Liver (tissue), 9 donors: ENCODE measurements around the gene TSHR. TPM values are rescaled to one million over a fixed set of nuclear protein-coding genes. Genes with fewer than 3 reads are reported as not detected.

Source experiments
- DNase-seq: peaks from one replicate; pipeline ENCODE4 v3.0.0-alpha.2; 2017; ENCODE audit warnings: low spot score
- H3K27ac ChIP-seq, 2 donors: one replicate each; pipeline ENCODE4 v1.7.0; 2013; ENCODE audit warnings: inconsistent platforms in 2 of 2, low read length in 2 of 2, control low read depth in 1 of 2, low read depth in 1 of 2, mild to moderate bottlenecking in 1 of 2
- H3K27me3 ChIP-seq, 4 donors: one replicate each; pipeline versions ENCODE4 v1.6.1 to v1.7.0; 2013; ENCODE audit warnings: low read length in 3 of 4, inconsistent platforms in 1 of 4, mild to moderate bottlenecking in 1 of 4, moderate library complexity in 1 of 4; ENCODE audit not compliant: control insufficient read depth in 4 of 4, insufficient read depth in 4 of 4
- H3K36me3 ChIP-seq, 4 donors: one replicate each; pipeline versions ENCODE4 v1.6.1 to v1.7.0; 2013; ENCODE audit warnings: low read length in 3 of 4, mild to moderate bottlenecking in 3 of 4, low read depth in 1 of 4, moderate library complexity in 1 of 4; ENCODE audit not compliant: control insufficient read depth in 4 of 4, insufficient read depth in 3 of 4
- H3K4me1 ChIP-seq, 4 donors: one replicate each; pipeline versions ENCODE4 v1.6.1 to v1.7.0; 2013; ENCODE audit warnings: low read length in 3 of 4, mild to moderate bottlenecking in 3 of 4, moderate library complexity in 1 of 4; ENCODE audit not compliant: control insufficient read depth in 4 of 4, insufficient read depth in 4 of 4
- H3K4me3 ChIP-seq, 3 donors: one replicate each; pipeline versions ENCODE4 v1.6.1 to v1.7.0; 2013; ENCODE audit warnings: low read length in 3 of 3, control low read depth in 1 of 3, low read depth in 1 of 3, mild to moderate bottlenecking in 1 of 3
- H3K9ac ChIP-seq, 2 donors: one replicate each; pipeline ENCODE4 v1.7.0; 2013; ENCODE audit warnings: low read length in 2 of 2, mild to moderate bottlenecking in 2 of 2, moderate library complexity in 2 of 2, control low read depth in 1 of 2, low read depth in 1 of 2
- H3K9me3 ChIP-seq, 4 donors: one replicate each; pipeline versions ENCODE4 v1.6.1 to v1.7.0; 2013; ENCODE audit warnings: low read length in 3 of 4; ENCODE audit not compliant: control insufficient read depth in 4 of 4
- FOXA1 ChIP-seq: IDR thresholded peaks from 2 replicates; pipeline ENCODE4 v1.6.1; 2016; ENCODE audit warnings: antibody characterized with exemption
- FOXA2 ChIP-seq: IDR thresholded peaks from 2 replicates; pipeline ENCODE4 v1.6.1; 2016; ENCODE audit warnings: antibody characterized with exemption
- GABPA ChIP-seq, 2 donors: IDR thresholded peaks in 1 of 2; conservative IDR thresholded peaks in 1 of 2; 2 replicates each; pipeline ENCODE4 v1.6.1; 2016; ENCODE audit warnings: antibody characterized with exemption in 2 of 2, mild to moderate bottlenecking in 1 of 2, moderate library complexity in 1 of 2
- HNF4A ChIP-seq, 2 donors: conservative IDR thresholded peaks; 2 replicates each; pipeline ENCODE4 v1.6.1; 2016; ENCODE audit warnings: antibody characterized with exemption in 2 of 2, mild to moderate bottlenecking in 2 of 2
- HNF4G ChIP-seq: IDR thresholded peaks from 2 replicates; pipeline ENCODE4 v1.6.1; 2016; ENCODE audit warnings: antibody characterized with exemption
- JUND ChIP-seq, 2 donors: IDR thresholded peaks; 2 replicates each; pipeline ENCODE4 v1.6.1; 2016; ENCODE audit warnings: antibody characterized with exemption in 2 of 2
- NR2F2 ChIP-seq: IDR thresholded peaks from 2 replicates; pipeline ENCODE4 v1.6.1; 2016; ENCODE audit warnings: antibody characterized with exemption
- RAD21 ChIP-seq, 2 donors: IDR thresholded peaks; 2 replicates each; pipeline ENCODE4 v1.6.1; 2016; ENCODE audit warnings: antibody characterized with exemption in 2 of 2, mild to moderate bottlenecking in 2 of 2
- RXRA ChIP-seq, 2 donors: IDR thresholded peaks; 2 replicates each; pipeline ENCODE4 v1.6.1; 2017 to 2018; ENCODE audit warnings: antibody characterized with exemption in 2 of 2, mild to moderate bottlenecking in 1 of 2
- TAF1 ChIP-seq: conservative IDR thresholded peaks from 2 replicates; pipeline ENCODE4 v1.6.1; 2016; ENCODE audit warnings: antibody characterized with exemption, mild to moderate bottlenecking
- YY1 ChIP-seq: IDR thresholded peaks from 2 replicates; pipeline ENCODE4 v1.6.1; 2016; ENCODE audit warnings: antibody characterized with exemption, mild to moderate bottlenecking
- ZBTB33 ChIP-seq: IDR thresholded peaks from 2 replicates; pipeline ENCODE4 v1.6.1; 2016; ENCODE audit warnings: antibody characterized with exemption
- WGBS: extraction: QIAGEN DNeasy Blood & Tissue Kit; methylation state at CpG from one replicate; pipeline ENCODE4 v1.1.7; 2013; 5-methylcytosine and 5-hydroxymethylcytosine counted together
- polyA plus RNA-seq, 2 donors: library from polyadenylated mRNA; stranded (reverse) in 1 of 2; unstranded in 1 of 2; fragments of 200-250 nt in 1 of 2; fragments of >200 nt in 1 of 2; fragmentation: Nextera tagmentation in 1 of 2; extraction: Ambion mirVana in 1 of 2; gene quantifications; one replicate each; pipeline versions ENCODE4 v1.2.1 to v1.2.3, GENCODE V29; 2013 to 2015
- total RNA-seq, 2 donors: library from RNA; depleted of rRNA; stranded (reverse); fragments of >200 nt; gene quantifications; one replicate each; pipeline ENCODE4 v1.2.3, GENCODE V29; 2014
- TF ChIP-seq, protein P1 (sequence below): IDR thresholded peaks from 2 replicates; pipeline ENCODE4 v1.6.1; 2016; ENCODE audit warnings: antibody characterized with exemption, mild to moderate bottlenecking
- TF ChIP-seq, protein P2 (sequence below): fragments of 150-350 bp; IDR thresholded peaks from 2 replicates; pipeline ENCODE4 v1.5.1; 2017; ENCODE audit warnings: improper control_type of control experiment, low read depth, low read length; ENCODE audit not compliant: missing input control
- TF ChIP-seq, protein P3 (sequence below): IDR thresholded peaks from 2 replicates; pipeline ENCODE4 v1.6.1; 2016; ENCODE audit warnings: antibody characterized with exemption
- TF ChIP-seq, protein P4 (sequence below): IDR thresholded peaks from 2 replicates; pipeline ENCODE4 v1.6.1; 2016; ENCODE audit warnings: antibody characterized with exemption
- donor health status: healthy.
- donor health status: healthy.
- donor health status: healthy.
- donor health status: healthy.
- donor health status: healthy.

TSHR gene
- total and polyA plus RNA-seq, 4 donors: 0.08 to 3.2 TPM; not detected in 2

DNA sequence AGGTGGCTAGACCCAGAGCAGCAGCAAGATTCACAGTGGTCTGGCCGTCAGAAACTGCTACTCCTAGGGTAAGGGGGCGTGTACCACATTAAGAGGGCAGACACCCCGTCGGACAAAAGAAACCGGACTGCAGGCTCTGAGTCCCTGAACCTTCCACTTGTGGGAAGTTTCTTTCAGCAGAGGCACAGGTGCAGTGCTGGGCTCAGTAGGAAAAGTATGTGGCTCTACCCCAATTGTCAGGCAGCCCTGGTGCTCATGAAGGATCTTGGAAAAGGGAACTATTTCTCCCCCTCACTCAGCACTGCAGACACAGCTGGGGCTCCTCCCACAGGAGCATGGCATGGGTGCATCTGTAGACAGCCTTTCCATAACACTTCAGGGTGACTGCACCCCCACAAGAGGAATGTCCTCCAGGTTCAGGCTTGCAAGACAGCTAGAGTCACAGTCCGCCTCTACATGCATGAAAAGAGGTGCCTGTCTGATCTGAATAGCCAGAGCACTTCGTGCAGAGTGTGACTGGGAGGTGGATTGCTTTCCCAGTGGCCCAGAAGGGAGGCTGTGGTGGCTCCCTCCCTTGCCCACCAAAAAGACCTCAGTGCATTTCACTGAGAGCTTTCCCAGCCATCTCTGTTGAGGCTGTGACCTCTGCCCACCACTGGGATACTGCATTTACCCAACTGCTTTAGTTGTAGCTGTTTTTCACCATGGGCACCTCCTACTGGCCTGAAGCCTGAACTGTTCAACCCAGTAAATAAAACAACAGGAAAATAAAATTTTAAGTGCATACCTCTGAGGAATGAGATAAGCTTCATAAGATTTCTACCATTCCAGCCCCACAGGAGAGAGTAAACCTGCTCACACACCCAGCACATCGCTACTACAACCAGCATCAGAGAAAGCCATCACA lies 28.1 kb upstream of the TSHR start:
- Histone ChIP-seq H3K9ac (no peak overlapping the region), H3K27ac (no peak overlapping the region), H3K9me3 (no peaks in the 10 kb centered on the region), H3K27me3 (no peaks in the 10 kb centered on the region), H3K4me3 (no peak overlapping the region), H3K36me3 (no peaks in the 10 kb centered on the region), H3K4me1 (no peaks in the 10 kb centered on the region)
- no peak for DNase-seq
- TF ChIP-seq, protein P1, sequence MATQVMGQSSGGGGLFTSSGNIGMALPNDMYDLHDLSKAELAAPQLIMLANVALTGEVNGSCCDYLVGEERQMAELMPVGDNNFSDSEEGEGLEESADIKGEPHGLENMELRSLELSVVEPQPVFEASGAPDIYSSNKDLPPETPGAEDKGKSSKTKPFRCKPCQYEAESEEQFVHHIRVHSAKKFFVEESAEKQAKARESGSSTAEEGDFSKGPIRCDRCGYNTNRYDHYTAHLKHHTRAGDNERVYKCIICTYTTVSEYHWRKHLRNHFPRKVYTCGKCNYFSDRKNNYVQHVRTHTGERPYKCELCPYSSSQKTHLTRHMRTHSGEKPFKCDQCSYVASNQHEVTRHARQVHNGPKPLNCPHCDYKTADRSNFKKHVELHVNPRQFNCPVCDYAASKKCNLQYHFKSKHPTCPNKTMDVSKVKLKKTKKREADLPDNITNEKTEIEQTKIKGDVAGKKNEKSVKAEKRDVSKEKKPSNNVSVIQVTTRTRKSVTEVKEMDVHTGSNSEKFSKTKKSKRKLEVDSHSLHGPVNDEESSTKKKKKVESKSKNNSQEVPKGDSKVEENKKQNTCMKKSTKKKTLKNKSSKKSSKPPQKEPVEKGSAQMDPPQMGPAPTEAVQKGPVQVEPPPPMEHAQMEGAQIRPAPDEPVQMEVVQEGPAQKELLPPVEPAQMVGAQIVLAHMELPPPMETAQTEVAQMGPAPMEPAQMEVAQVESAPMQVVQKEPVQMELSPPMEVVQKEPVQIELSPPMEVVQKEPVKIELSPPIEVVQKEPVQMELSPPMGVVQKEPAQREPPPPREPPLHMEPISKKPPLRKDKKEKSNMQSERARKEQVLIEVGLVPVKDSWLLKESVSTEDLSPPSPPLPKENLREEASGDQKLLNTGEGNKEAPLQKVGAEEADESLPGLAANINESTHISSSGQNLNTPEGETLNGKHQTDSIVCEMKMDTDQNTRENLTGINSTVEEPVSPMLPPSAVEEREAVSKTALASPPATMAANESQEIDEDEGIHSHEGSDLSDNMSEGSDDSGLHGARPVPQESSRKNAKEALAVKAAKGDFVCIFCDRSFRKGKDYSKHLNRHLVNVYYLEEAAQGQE: no peak
- TF ChIP-seq RXRA (IDR thresholded peaks at IDR 0.05) (no peak), TAF1 (no peak), FOXA2 (no peak), FOXA1 (no peak), JUND (IDR thresholded peaks at IDR 0.05) (no peak), RAD21 (IDR thresholded peaks at IDR 0.05) (no peak), YY1 (no peak), GABPA (IDR thresholded peaks at IDR 0.05 in 1 of 2, conservative IDR thresholded peaks at IDR 0.05 in 1 of 2) (no peak), ZBTB33 (no peak), HNF4G (no peak), HNF4A (conservative IDR thresholded peaks at IDR 0.05) (no peak), NR2F2 (no peak)
- TF ChIP-seq, protein P2, sequence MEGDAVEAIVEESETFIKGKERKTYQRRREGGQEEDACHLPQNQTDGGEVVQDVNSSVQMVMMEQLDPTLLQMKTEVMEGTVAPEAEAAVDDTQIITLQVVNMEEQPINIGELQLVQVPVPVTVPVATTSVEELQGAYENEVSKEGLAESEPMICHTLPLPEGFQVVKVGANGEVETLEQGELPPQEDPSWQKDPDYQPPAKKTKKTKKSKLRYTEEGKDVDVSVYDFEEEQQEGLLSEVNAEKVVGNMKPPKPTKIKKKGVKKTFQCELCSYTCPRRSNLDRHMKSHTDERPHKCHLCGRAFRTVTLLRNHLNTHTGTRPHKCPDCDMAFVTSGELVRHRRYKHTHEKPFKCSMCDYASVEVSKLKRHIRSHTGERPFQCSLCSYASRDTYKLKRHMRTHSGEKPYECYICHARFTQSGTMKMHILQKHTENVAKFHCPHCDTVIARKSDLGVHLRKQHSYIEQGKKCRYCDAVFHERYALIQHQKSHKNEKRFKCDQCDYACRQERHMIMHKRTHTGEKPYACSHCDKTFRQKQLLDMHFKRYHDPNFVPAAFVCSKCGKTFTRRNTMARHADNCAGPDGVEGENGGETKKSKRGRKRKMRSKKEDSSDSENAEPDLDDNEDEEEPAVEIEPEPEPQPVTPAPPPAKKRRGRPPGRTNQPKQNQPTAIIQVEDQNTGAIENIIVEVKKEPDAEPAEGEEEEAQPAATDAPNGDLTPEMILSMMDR: no peak
- TF ChIP-seq, protein P3, sequence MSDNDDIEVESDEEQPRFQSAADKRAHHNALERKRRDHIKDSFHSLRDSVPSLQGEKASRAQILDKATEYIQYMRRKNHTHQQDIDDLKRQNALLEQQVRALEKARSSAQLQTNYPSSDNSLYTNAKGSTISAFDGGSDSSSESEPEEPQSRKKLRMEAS: no peak
- TF ChIP-seq, protein P4, sequence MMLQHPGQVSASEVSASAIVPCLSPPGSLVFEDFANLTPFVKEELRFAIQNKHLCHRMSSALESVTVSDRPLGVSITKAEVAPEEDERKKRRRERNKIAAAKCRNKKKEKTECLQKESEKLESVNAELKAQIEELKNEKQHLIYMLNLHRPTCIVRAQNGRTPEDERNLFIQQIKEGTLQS: no peak
- 96% methylated on average over 8 of the region's 8 CpGs for WGBS
